Activated T-cell treated with anti-CD3 and anti-CD28 coated beads, Interleukin-2, amount 50 U/mL, for 72 hours (primary cell): ENCODE data around the gene DYDC1. TPM values are rescaled to one million over a fixed set of nuclear protein-coding genes. Genes with fewer than 3 reads are reported as not detected.
A peak's percentile ranks its signal among the peaks of the same experiment; 100 is the strongest.

Experiments used
- ATAC-seq, 2 donors: fragments of 150-1000 bp; cut with Tn5 transposase; replicated peaks in 1 of 2; 2 replicates each; pipeline ENCODE4 v1.10.0; 2021; ENCODE audit warnings: moderate library complexity in 2 of 2, mild to moderate bottlenecking in 1 of 2
- DNase-seq, 2 donors: peaks; one replicate each; pipeline ENCODE4 v3.0.0; 2021 to 2022; ENCODE audit warnings: mixed read lengths in 1 of 2
- H3K27ac Mint-ChIP-seq: one replicate; pipeline ENCODE4 v1.8.0; 2022; ENCODE audit warnings: mild to moderate bottlenecking, moderate library complexity, mixed read lengths
- H3K27me3 Mint-ChIP-seq: one replicate; pipeline ENCODE4 v1.8.0; 2022; ENCODE audit warnings: low read depth, mixed read lengths
- H3K36me3 Mint-ChIP-seq, 2 donors: one replicate each; pipeline ENCODE4 v1.8.0; 2022; ENCODE audit warnings: mixed read lengths in 2 of 2, mild to moderate bottlenecking in 1 of 2; ENCODE audit not compliant: insufficient read depth in 2 of 2
- H3K4me1 Mint-ChIP-seq: one replicate; pipeline ENCODE4 v1.8.0; 2022; ENCODE audit warnings: low read depth, mixed read lengths
- H3K4me3 Mint-ChIP-seq, 2 donors: one replicate each; pipeline ENCODE4 v1.8.0; 2022; ENCODE audit warnings: mild to moderate bottlenecking in 2 of 2, mixed read lengths in 2 of 2, moderate library complexity in 2 of 2
- H3K9me3 Mint-ChIP-seq, 2 donors: one replicate each; pipeline ENCODE4 v1.8.0; 2022; ENCODE audit warnings: mixed read lengths in 2 of 2
- total RNA-seq, 2 donors: library from RNA; stranded (reverse); gene quantifications; one replicate each; pipeline ENCODE4 v1.2.3, GENCODE V29; 2022

Gene DYDC1
- total RNA-seq = not detected

GRCh38 chr10:80356563-80356988 is at the start of gene DYDC1, which contains the start of gene DYDC2:
TSS of gene DYDC1 (minus strand) at chr10:80356755. CDS start at chr10:80352601, 4,154 bp downstream.
TSS of gene DYDC2 (plus strand) at chr10:80356781. CDS start at chr10:80362444, 5,663 bp downstream.
- Mint-ChIP-seq H3K27ac (no peak within 1 kb of the TSS), H3K9me3 (no peaks in the 10 kb centered on the region), H3K27me3 (peaks cover 48% of the 10 kb centered on the region), H3K36me3 (no peaks in the 10 kb centered on the region), H3K4me1 (no peaks in the 10 kb centered on the region), H3K4me3 (peak within 1 kb of the TSS; percentile 80 to 85)
- ATAC-seq (peak; percentile 94 to 97), DNase-seq (peak; percentile 64 to 67)

GRCh38 chr10:80406204-80406603 is 49.6 kb upstream of the DYDC1 start:
- no peaks in the 10 kb centered on the region for H3K36me3 Mint-ChIP-seq
- DNase-seq (no peak), ATAC-seq (no peak)
- no peak overlapping the region for H3K27ac Mint-ChIP-seq
- H3K27me3 Mint-ChIP-seq = peaks cover 6% of the 10 kb centered on the region
- H3K4me1 Mint-ChIP-seq = peaks cover 28% of the 10 kb centered on the region
- H3K4me3 Mint-ChIP-seq = no peak overlapping the region
- no peaks in the 10 kb centered on the region for H3K9me3 Mint-ChIP-seq

- Mint-ChIP-seq H3K27ac (no peak overlapping the region), H3K36me3 (no peaks in the 10 kb centered on the region), H3K27me3 (peaks cover 6% of the 10 kb centered on the region), H3K4me3 (no peak overlapping the region), H3K4me1 (peaks cover 22% of the 10 kb centered on the region), H3K9me3 (no peaks in the 10 kb centered on the region)
- DNase-seq (no peak), ATAC-seq (no peak)
Measured at GRCh38 chr10:80405626-80406025, 49.1 kb upstream of the DYDC1 start.

GRCh38 chr10:80405035-80405434 is 48.5 kb upstream of the DYDC1 start:
- Mint-ChIP-seq H3K27ac (no peak overlapping the region), H3K4me3 (no peak overlapping the region), H3K27me3 (peaks cover 6% of the 10 kb centered on the region), H3K4me1 (peaks cover 17% of the 10 kb centered on the region), H3K36me3 (no peaks in the 10 kb centered on the region), H3K9me3 (no peaks in the 10 kb centered on the region)
- DNase-seq (no peak), ATAC-seq (no peak)

GRCh38 chr10:80400136-80400804 is 43.7 kb upstream of the DYDC1 start:
- Mint-ChIP-seq H3K27me3 (no peaks in the 10 kb centered on the region), H3K9me3 (no peaks in the 10 kb centered on the region), H3K4me1 (no peaks in the 10 kb centered on the region), H3K4me3 (no peak overlapping the region), H3K36me3 (no peaks in the 10 kb centered on the region), H3K27ac (no peak overlapping the region)
- ATAC-seq (no peak), DNase-seq (no peak)

GRCh38 chr10:80397014-80397413 is 40.5 kb upstream of the DYDC1 start:
- peaks cover 7% of the 10 kb centered on the region for H3K27me3 Mint-ChIP-seq
- H3K36me3 Mint-ChIP-seq = no peaks in the 10 kb centered on the region
- no peak overlapping the region for H3K4me3 Mint-ChIP-seq
- H3K4me1 Mint-ChIP-seq = no peaks in the 10 kb centered on the region
- no peaks in the 10 kb centered on the region for H3K9me3 Mint-ChIP-seq
- ATAC-seq (no peak), DNase-seq (no peak)
- no peak overlapping the region for H3K27ac Mint-ChIP-seq

- DNase-seq = no peak
- no peak overlapping the region for H3K27ac Mint-ChIP-seq
- H3K27me3 Mint-ChIP-seq = peaks cover 7% of the 10 kb centered on the region
- no peak overlapping the region for H3K4me3 Mint-ChIP-seq
- H3K9me3 Mint-ChIP-seq = no peaks in the 10 kb centered on the region
- no peaks in the 10 kb centered on the region for H3K4me1 Mint-ChIP-seq
- H3K36me3 Mint-ChIP-seq = no peaks in the 10 kb centered on the region
- no peak for ATAC-seq
Measured at GRCh38 chr10:80394358-80394916, 37.9 kb upstream of the DYDC1 start.

- Mint-ChIP-seq H3K9me3 (no peaks in the 10 kb centered on the region), H3K36me3 (no peaks in the 10 kb centered on the region), H3K4me1 (no peaks in the 10 kb centered on the region), H3K27ac (no peak overlapping the region), H3K4me3 (no peak overlapping the region), H3K27me3 (peaks cover 7% of the 10 kb centered on the region)
- no peak for ATAC-seq
- no peak for DNase-seq
Measured at GRCh38 chr10:80392250-80392649, 35.7 kb upstream of the DYDC1 start.

GRCh38 chr10:80390740-80391139 is 34.2 kb upstream of the DYDC1 start:
- Mint-ChIP-seq H3K36me3 (no peaks in the 10 kb centered on the region), H3K9me3 (no peaks in the 10 kb centered on the region), H3K27ac (no peak overlapping the region), H3K4me3 (no peak overlapping the region), H3K4me1 (no peaks in the 10 kb centered on the region), H3K27me3 (peaks cover 7% of the 10 kb centered on the region)
- no peak for DNase-seq
- no peak for ATAC-seq

GRCh38 chr10:80382989-80383388 is 26.4 kb upstream of the DYDC1 start:
- peak; percentile 30 to 41 for DNase-seq
- ATAC-seq = peak; percentile 37 to 50
- Mint-ChIP-seq H3K27ac (no peak overlapping the region), H3K4me3 (peak overlapping the region; percentile 14 to 29), H3K36me3 (no peaks in the 10 kb centered on the region), H3K27me3 (no peaks in the 10 kb centered on the region), H3K9me3 (no peaks in the 10 kb centered on the region), H3K4me1 (peaks cover 18% of the 10 kb centered on the region)

GRCh38 chr10:80380185-80380584 is 23.6 kb upstream of the DYDC1 start:
- no peak overlapping the region for H3K27ac Mint-ChIP-seq
- H3K4me1 Mint-ChIP-seq = peaks cover 18% of the 10 kb centered on the region
- DNase-seq (no peak), ATAC-seq (no peak)
- no peak overlapping the region for H3K4me3 Mint-ChIP-seq
- no peaks in the 10 kb centered on the region for H3K36me3 Mint-ChIP-seq
- no peaks in the 10 kb centered on the region for H3K27me3 Mint-ChIP-seq
- no peaks in the 10 kb centered on the region for H3K9me3 Mint-ChIP-seq

GRCh38 chr10:80379701-80380100 is 23.1 kb upstream of the DYDC1 start:
- no peak for ATAC-seq
- Mint-ChIP-seq H3K27me3 (no peaks in the 10 kb centered on the region), H3K4me3 (no peak overlapping the region), H3K27ac (no peak overlapping the region), H3K36me3 (no peaks in the 10 kb centered on the region), H3K4me1 (peaks cover 18% of the 10 kb centered on the region), H3K9me3 (no peaks in the 10 kb centered on the region)
- no peak for DNase-seq

- Mint-ChIP-seq H3K4me1 (peaks cover 5% of the 10 kb centered on the region), H3K4me3 (no peak overlapping the region), H3K27me3 (no peaks in the 10 kb centered on the region), H3K36me3 (peaks cover 0 to 2% of the 10 kb centered on the region in 2 donors), H3K27ac (no peak overlapping the region), H3K9me3 (no peaks in the 10 kb centered on the region)
- no peak for ATAC-seq
- no peak for DNase-seq
Measured at GRCh38 chr10:80373502-80373901, 16.9 kb upstream of the DYDC1 start.

GRCh38 chr10:80372675-80373074 is 16.1 kb upstream of the DYDC1 start:
- DNase-seq = no peak
- Mint-ChIP-seq H3K4me3 (no peak overlapping the region), H3K36me3 (peaks cover 4 to 5% of the 10 kb centered on the region in 2 donors), H3K27me3 (no peaks in the 10 kb centered on the region), H3K9me3 (peaks cover 2 to 3% of the 10 kb centered on the region in 2 donors), H3K27ac (no peak overlapping the region), H3K4me1 (no peaks in the 10 kb centered on the region)
- no peak for ATAC-seq
